Fibroblast of skin of abdomen (primary cell): ENCODE data around the gene BNC2.
A peak's percentile ranks its signal among the peaks of the same experiment; 100 is the strongest.
"Not testable (repeated sequence)": the region's sequence is repeated elsewhere in the genome, so short reads cannot be mapped to it uniquely, and the experiment has no call there.

Source experiments
- DNase-seq: peaks from one replicate; pipeline ENCODE4 v3.0.0-alpha.2; 2013

BNC2 gene

GRCh38 chr9:16539626-16540025 is 330.8 kb downstream of the BNC2 start:
- DNase-seq: not testable (repeated sequence)

- DNase-seq: no peak
These were observed 334.9 kb downstream of the BNC2 start for GRCh38 chr9:16535555-16535954.

- DNase-seq: peak; percentile 73
These were observed 337.6 kb downstream of the BNC2 start for GRCh38 chr9:16532681-16533450.

GRCh38 chr9:16532272-16532671 is 338.2 kb downstream of the BNC2 start:
- no peak for DNase-seq

GRCh38 chr9:16530669-16531642 is 339.5 kb downstream of the BNC2 start:
- no peak for DNase-seq

- no peak for DNase-seq
These were observed 342.9 kb downstream of the BNC2 start for GRCh38 chr9:16527573-16527972.

GRCh38 chr9:16526380-16526779 is 344.1 kb downstream of the BNC2 start:
- peak; percentile 69 for DNase-seq

GRCh38 chr9:16524823-16525222 is 345.6 kb downstream of the BNC2 start:
- no peak for DNase-seq

- DNase-seq: no peak
These were observed 346.4 kb downstream of the BNC2 start for GRCh38 chr9:16524078-16524477.

GRCh38 chr9:16521868-16522411 is 348.5 kb downstream of the BNC2 start:
- DNase-seq: peak; percentile 99

- no peak for DNase-seq
These were observed 351.5 kb downstream of the BNC2 start for GRCh38 chr9:16519001-16519400.

- DNase-seq: peak; percentile 77
These were observed 353.6 kb downstream of the BNC2 start for GRCh38 chr9:16516891-16517290.

- peak; percentile 84 for DNase-seq
These were observed 354.6 kb downstream of the BNC2 start for GRCh38 chr9:16515879-16516301.

GRCh38 chr9:16515207-16515606 is 355.3 kb downstream of the BNC2 start:
- DNase-seq: peak; percentile 32

GRCh38 chr9:16514131-16514530 is 356.3 kb downstream of the BNC2 start:
- peak; percentile 38 for DNase-seq

GRCh38 chr9:16512281-16512680 is 358.2 kb downstream of the BNC2 start:
- DNase-seq: no peak

- DNase-seq: no peak
These were observed 360.0 kb downstream of the BNC2 start for GRCh38 chr9:16510482-16510881.

GRCh38 chr9:16509997-16510396 is 360.5 kb downstream of the BNC2 start:
- DNase-seq: peak; percentile 79

- DNase-seq: peak; percentile 60
These were observed 365.3 kb downstream of the BNC2 start for GRCh38 chr9:16505199-16505598.

GRCh38 chr9:16501726-16502125 is 368.7 kb downstream of the BNC2 start:
- no peak for DNase-seq

GRCh38 chr9:16501141-16501540 is 369.3 kb downstream of the BNC2 start:
- DNase-seq: peak; percentile 85

GRCh38 chr9:16500386-16500785 is 370.1 kb downstream of the BNC2 start:
- no peak for DNase-seq

- no peak for DNase-seq
These were observed 370.6 kb downstream of the BNC2 start for GRCh38 chr9:16499892-16500291.
